K562 (cell line): Measurements from ENCODE around the gene ATP6V1G2. TPM values are rescaled to one million over a fixed set of nuclear protein-coding genes. Genes with fewer than 3 reads are reported as not detected.
"Not testable (repeated sequence)": the region's sequence is repeated elsewhere in the genome, so short reads cannot be mapped to it uniquely, and the experiment has no call there.

Source experiments
- ATAC-seq: fragments of 200-7000 bp; cut with Tn5 transposase; 3 replicates; pipeline ENCODE4 v1.9.1; 2020; ENCODE audit warnings: moderate library complexity
- BruUV-seq: library from RNA; stranded (reverse); fragments of 400-500 nt; replicated peaks from 2 replicates; lab custom pipeline; 2021; lab: Mats Ljungman, UMichigan
- CTCF ChIA-PET: fragments of 300-600 bp; formaldehyde crosslinking; extraction: SDS; loops from one replicate; lab custom pipeline; 2021; ENCODE audit warnings: low intra/inter-chr PET ratio; lab: Yijun Ruan, JAX
- POLR2A ChIA-PET: fragments of 300-600, 350-650 bp; sonication (Branson Sonifier 250); formaldehyde crosslinking; extraction: SDS; loops from one replicate; lab custom pipeline; 2021; ENCODE audit warnings: antibody characterized with exemption, inconsistent platforms; lab: Yijun Ruan, JAX
- DNase-seq, 4 experiments: peaks; one replicate each; pipeline versions ENCODE4 v3.0.0 to v3.0.0-alpha.2; 2011 to 2018; ENCODE audit warnings: low spot score in 3 of 4, mixed read lengths in 3 of 4; ENCODE audit errors: extremely low read depth in 1 of 4
- FAIRE-seq: peaks from 2 replicates; lab custom pipeline; 2011; peaks lifted over from hg19 to GRCh38; lab: Jason Lieb, UNC
- H2AFZ ChIP-seq: 2 replicates; pipeline ENCODE4 v1.6.0; 2011; ENCODE audit warnings: low read depth, low read length, control low read depth, inconsistent platforms
- H3K27ac ChIP-seq: fragments of 200-600 bp; 3 replicates; pipeline ENCODE4 v1.8.0; 2011; ENCODE audit warnings: low read depth, mild to moderate bottlenecking, control low read depth, inconsistent platforms, low read length, moderate library complexity, mixed read lengths; ENCODE audit errors: extremely low read depth
- H3K27me3 ChIP-seq, 2 experiments: fragments of 300-600 bp in 1 of 2; 2 replicates in 1 of 2; 3 replicates in 1 of 2; pipeline versions ENCODE4 v1.6.0 to v1.8.0; 2011; ENCODE audit warnings: inconsistent platforms in 2 of 2, low read length in 2 of 2, mild to moderate bottlenecking in 1 of 2, mixed read lengths in 1 of 2, moderate library complexity in 1 of 2; ENCODE audit not compliant: control insufficient read depth in 2 of 2, insufficient read depth in 2 of 2
- H3K36me3 ChIP-seq: fragments of 300-600 bp; 3 replicates; pipeline ENCODE4 v1.8.0; 2011; ENCODE audit warnings: mild to moderate bottlenecking, low read length, inconsistent platforms; ENCODE audit not compliant: control insufficient read depth, insufficient read depth
- H3K4me1 ChIP-seq, 2 experiments: fragments of 200-600 bp in 1 of 2; replicated peaks in 1 of 2; 2 replicates in 1 of 2; 3 replicates in 1 of 2; pipeline versions ENCODE4 v1.5.1 to v1.8.0; 2011; ENCODE audit warnings: inconsistent platforms in 2 of 2, low read length in 2 of 2, mild to moderate bottlenecking in 1 of 2, mixed read lengths in 1 of 2, moderate library complexity in 1 of 2; ENCODE audit not compliant: control insufficient read depth in 2 of 2, insufficient read depth in 2 of 2
- H3K4me2 ChIP-seq: 2 replicates; pipeline ENCODE4 v1.6.1; 2011; ENCODE audit warnings: low read length, control low read depth, inconsistent platforms, mixed read lengths; ENCODE audit not compliant: insufficient read depth
- H3K4me3 ChIP-seq: fragments of 200-600 bp; sonication (generic), shearing (Covaris generic); 2 replicates; pipeline ENCODE4 v1.5.1; 2016; ENCODE audit warnings: control low read depth, inconsistent platforms
- H3K79me2 ChIP-seq: fragments of 200-600 bp; 3 replicates; pipeline ENCODE4 v1.8.0; 2011; ENCODE audit warnings: low read length, inconsistent platforms; ENCODE audit not compliant: control insufficient read depth, insufficient read depth
- H3K9ac ChIP-seq, 2 experiments: 2 replicates each; pipeline versions ENCODE4 v1.6.0 to v1.6.1; 2011; ENCODE audit warnings: low read depth in 2 of 2, low read length in 2 of 2, control low read depth in 1 of 2, inconsistent platforms in 1 of 2, mild to moderate bottlenecking in 1 of 2, mixed read lengths in 1 of 2; ENCODE audit not compliant: insufficient read depth in 1 of 2
- H3K9me1 ChIP-seq: one replicate; pipeline ENCODE4 v1.6.0; 2011; ENCODE audit warnings: inconsistent platforms, mild to moderate bottlenecking, low read length, moderate library complexity; ENCODE audit not compliant: control insufficient read depth, insufficient read depth
- H3K9me3 ChIP-seq: replicated peaks from 2 replicates; pipeline ENCODE4 v1.5.1; 2011; ENCODE audit warnings: low read depth, low read length, inconsistent platforms; ENCODE audit not compliant: control insufficient read depth, insufficient read depth
- H4K20me1 ChIP-seq: replicated peaks from 2 replicates; pipeline ENCODE4 v1.6.1; 2011; ENCODE audit warnings: low read length, inconsistent platforms, mixed read lengths; ENCODE audit not compliant: control insufficient read depth, insufficient read depth
- CEBPG ChIP-seq, 3 experiments: fragments of 200-800 bp in 1 of 3; sonication (Bioruptor generic) in 1 of 3; sonication (generic) in 1 of 3; formaldehyde crosslinking in 1 of 3; IDR thresholded peaks in 2 of 3; conservative IDR thresholded peaks in 1 of 3; 2 replicates each; pipeline versions ENCODE4 v1.6.1 to v1.8.0; 2016 to 2022; ENCODE audit warnings: missing compliant biosample characterization in 2 of 3, missing genetic modification characterization in 2 of 3, mild to moderate bottlenecking in 1 of 3, missing genetic modification reagents in 1 of 3
- CTBP1 ChIP-seq: fragments of 450-650 bp; IDR thresholded peaks from 2 replicates; pipeline ENCODE4 v1.6.1; 2016; ENCODE audit warnings: borderline replicate concordance
- ETV1 ChIP-seq: fragments of 450-650 bp; conservative IDR thresholded peaks from 2 replicates; pipeline ENCODE4 v1.6.1; 2016; ENCODE audit warnings: missing genetic modification characterization, control low read depth, low read depth, missing compliant biosample characterization
- FOXK2 ChIP-seq, 2 experiments: fragments of 450-650 bp; IDR thresholded peaks in 1 of 2; conservative IDR thresholded peaks in 1 of 2; 2 replicates each; pipeline ENCODE4 v1.6.1; 2016; ENCODE audit warnings: low read depth in 2 of 2, mild to moderate bottlenecking in 1 of 2
- MYC ChIP-seq, 2 experiments: fragments of 250-450 bp in 1 of 2; sonication (Bioruptor Pico) in 1 of 2; IDR thresholded peaks; 2 replicates each; pipeline versions ENCODE4 v1.5.1 to v1.6.1; 2012 to 2021; ENCODE audit warnings: low read depth in 2 of 2, borderline replicate concordance in 1 of 2, improper control_type of control experiment in 1 of 2, low read length in 1 of 2, mild to moderate bottlenecking in 1 of 2, moderate library complexity in 1 of 2
- NCOA2 ChIP-seq, 2 experiments: fragments of 450-650 bp; IDR thresholded peaks; 2 replicates each; pipeline ENCODE4 v1.6.1; 2018; ENCODE audit warnings: mild to moderate bottlenecking in 2 of 2, moderate library complexity in 1 of 2; ENCODE audit not compliant: partially characterized antibody in 2 of 2
- NFATC3 ChIP-seq: fragments of 450-650 bp; IDR thresholded peaks from 2 replicates; pipeline ENCODE4 v1.6.1; 2017; ENCODE audit warnings: mild to moderate bottlenecking
- RBBP5 ChIP-seq: fragments of 200-600 bp; sonication (generic); IDR thresholded peaks from 2 replicates; pipeline ENCODE4 v1.6.1; 2012; ENCODE audit warnings: borderline replicate concordance, mild to moderate bottlenecking, low read length, control low read depth, inconsistent platforms; ENCODE audit not compliant: insufficient read depth, poor library complexity, severe bottlenecking
- SMAD2 ChIP-seq: fragments of 150-350 bp; IDR thresholded peaks from 2 replicates; pipeline ENCODE4 v1.6.1; 2014; ENCODE audit warnings: low read depth, mild to moderate bottlenecking, low read length
- SP1 ChIP-seq: sonication (generic); formaldehyde crosslinking; IDR thresholded peaks from 2 replicates; pipeline ENCODE4 v1.8.1; 2022; ENCODE audit warnings: mild to moderate bottlenecking, missing genetic modification reagents
- TCF3 ChIP-seq: sonication (generic); formaldehyde crosslinking; IDR thresholded peaks from 2 replicates; pipeline ENCODE4 v1.4.0; 2020; ENCODE audit warnings: mild to moderate bottlenecking, missing genetic modification reagents
- UBTF ChIP-seq, 2 experiments: IDR thresholded peaks; 2 replicates each; pipeline ENCODE4 v1.6.1; 2012; ENCODE audit warnings: improper control_type of control experiment in 2 of 2, low read depth in 2 of 2, low read length in 2 of 2, borderline replicate concordance in 1 of 2
- WGBS: fragments of 100-300 bp; shearing (Covaris generic); methylation state at CpG from one replicate; pipeline ENCODE4 v1.1.6; 2016; ENCODE audit warnings: low coverage, mixed read lengths; ENCODE audit not compliant: insufficient coverage; ENCODE audit errors: missing lambda C conversion rate; 5-methylcytosine and 5-hydroxymethylcytosine counted together
- in situ Hi-C: fragments of 300-500 bp; cut with MboI; formaldehyde crosslinking; loops from 4 replicates; pipeline ENCODE4 v1.15.0; 2018; ENCODE audit warnings: inconsistent platforms, mixed read lengths
- intact Hi-C: fragments of 100-400 bp; cut with micrococcal nuclease; formaldehyde crosslinking; loops from 2 replicates; pipeline ENCODE4 v1.14.2; 2022
- polyA plus RNA-seq, 8 experiments: library from polyadenylated mRNA; depleted of rRNA in 4 of 8; stranded (reverse) in 5 of 8; unstranded in 3 of 8; fragments of >200 nt; fragmentation: Nextera tagmentation in 2 of 8; fragmentation: Illumina TruSeq in 1 of 8; extraction: Ambion mirVana in 2 of 8; extraction: Trizol in 1 of 8; gene quantifications; 2 replicates each; pipeline versions ENCODE4 v1.2.1 to v1.2.3, GENCODE V29; 2011 to 2014; ENCODE audit warnings: inconsistent platforms in 1 of 8, missing spikeins in 1 of 8
- total RNA-seq, 7 experiments: library from RNA; depleted of rRNA in 6 of 7; stranded (reverse); fragments of >200 nt in 6 of 7; fragmentation: Illumina TruSeq in 2 of 7; extraction: Trizol in 2 of 7; gene quantifications; 2 replicates each; pipeline versions ENCODE4 v1.2.1 to v1.2.3, GENCODE V29; 2011 to 2021; ENCODE audit warnings: low replicate concordance in 1 of 7

Gene ATP6V1G2
- total and polyA plus RNA-seq, 9 of the 15 experiments (the other 6 are each of a cell fraction or from before 2014, with no cell fraction given), result 0.14 to 1.5 (median 0.33) TPM

GRCh38 chr6:31510007-31510406, 36.4 kb downstream of the ATP6V1G2 start (continued):
- TF ChIP-seq UBTF (IDR thresholded peaks at IDR 0.05; ENCODE audit: borderline replicate concordance in 1 of 2, low read depth in 2 of 2, low read length in 2 of 2) (no peak), MYC (IDR thresholded peaks at IDR 0.05; ENCODE audit: low read depth, low read length) (no peak), MYC (CRISPR knock-in tag; IDR thresholded peaks at IDR 0.05; ENCODE audit: borderline replicate concordance, low read depth) (no peak), ETV1 (tag) (no peak), FOXK2 (conservative IDR thresholded peaks at IDR 0.05 in 1 of 2, IDR thresholded peaks at IDR 0.05 in 1 of 2; ENCODE audit: low read depth in 2 of 2) (no peak), NCOA2 (IDR thresholded peaks at IDR 0.05; ENCODE audit: partially characterized antibody in 2 of 2) (no peak), NFATC3 (no peak), SMAD2 (no peak), CTBP1 (no peak), SP1 (CRISPR knock-in tag) (no peak), RBBP5 (no peak), TCF3 (CRISPR knock-in tag) (no peak), CEBPG (CRISPR knock-in tag; IDR thresholded peaks at IDR 0.05) (no peak), CEBPG (tag; conservative IDR thresholded peaks at IDR 0.05 in 1 of 2, IDR thresholded peaks at IDR 0.05 in 1 of 2) (no peak)

GRCh38 chr6:31509036-31509435, 37.4 kb downstream of the ATP6V1G2 start:
- FAIRE-seq, H3K4me3 ChIP-seq, H3K79me2 ChIP-seq, H3K9ac ChIP-seq, H4K20me1 ChIP-seq, intact Hi-C loops, H3K4me2 ChIP-seq, H3K4me1 ChIP-seq, BruUV-seq, H3K9me1 ChIP-seq, in situ Hi-C loops, CTCF ChIA-PET, H3K27me3 ChIP-seq, H2AFZ ChIP-seq, H3K27ac ChIP-seq, H3K9me3 ChIP-seq, DNase-seq: not testable (repeated sequence)
- POLR2A ChIA-PET, result interaction anchor here (0.6 to 0.9 kb wide), 2 partner anchors 113 to 415 kb away, joined by 3 to 4 read pairs; no protein-coding TSS in a partner anchor
- 0 out of 3 replicates have a peak, but pooled peaks have one; percentile 11 for ATAC-seq
- peaks cover 51% of the 10 kb centered on the region for H3K36me3 ChIP-seq
- WGBS, result 38% methylated on average over 2 of the region's 2 CpGs
